ENCODE data around the gene PEAR1. TPM values are rescaled to one million over a fixed set of nuclear protein-coding genes. Genes with fewer than 3 reads are reported as not detected.

PEAR1 gene
- total RNA-seq, 3 donors from 2014 or later = 4.0 to 15.1 (median 6.2) TPM

DNA sequence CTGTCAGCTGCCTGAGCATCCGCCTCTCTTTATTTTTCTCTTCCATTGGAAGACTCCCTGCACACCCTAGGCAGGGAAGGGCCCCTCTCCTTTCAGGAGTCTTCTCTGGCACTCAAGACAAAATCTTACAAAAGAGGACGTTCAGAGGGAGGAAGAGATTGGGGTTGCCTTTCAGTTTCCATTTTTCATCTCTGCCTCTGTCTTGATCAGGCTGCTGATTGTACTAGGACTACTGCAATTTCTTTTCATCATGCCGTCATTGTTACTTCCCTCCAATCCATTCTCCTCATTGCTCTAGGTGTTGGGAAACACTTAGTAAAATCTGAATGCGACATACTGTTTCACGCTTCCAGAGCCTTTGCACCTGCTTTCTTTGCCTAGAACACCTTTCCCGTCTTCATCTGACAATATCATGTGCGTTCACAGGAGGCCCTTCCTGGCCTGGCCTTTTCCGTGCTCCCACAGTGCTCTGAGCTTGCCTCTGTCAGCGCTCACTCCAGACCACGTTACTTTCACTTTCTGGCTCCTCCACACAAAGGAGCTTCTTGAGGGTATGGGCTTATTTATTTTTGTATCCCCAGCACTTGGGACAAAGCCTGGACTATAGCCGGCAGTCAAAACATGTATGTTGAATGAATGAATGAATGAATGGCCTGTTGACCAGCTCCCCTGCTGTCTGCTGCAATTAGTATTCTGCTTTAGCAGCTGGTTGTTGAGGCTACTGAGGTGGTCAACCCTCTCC lies 37.9 kb downstream of the PEAR1 start:
- Histone ChIP-seq H3K4me3 (peak overlapping the region in 1 of 3 donors; percentile 26), H3K4me1 (no peaks in the 10 kb centered on the region), H3K36me3 (no peaks in the 10 kb centered on the region), H3K27ac (no peak overlapping the region), H3K27me3 (peaks cover 0 to 17% of the 10 kb centered on the region in 2 donors), H3K9me3 (no peaks in the 10 kb centered on the region)
- TF ChIP-seq, protein P1, sequence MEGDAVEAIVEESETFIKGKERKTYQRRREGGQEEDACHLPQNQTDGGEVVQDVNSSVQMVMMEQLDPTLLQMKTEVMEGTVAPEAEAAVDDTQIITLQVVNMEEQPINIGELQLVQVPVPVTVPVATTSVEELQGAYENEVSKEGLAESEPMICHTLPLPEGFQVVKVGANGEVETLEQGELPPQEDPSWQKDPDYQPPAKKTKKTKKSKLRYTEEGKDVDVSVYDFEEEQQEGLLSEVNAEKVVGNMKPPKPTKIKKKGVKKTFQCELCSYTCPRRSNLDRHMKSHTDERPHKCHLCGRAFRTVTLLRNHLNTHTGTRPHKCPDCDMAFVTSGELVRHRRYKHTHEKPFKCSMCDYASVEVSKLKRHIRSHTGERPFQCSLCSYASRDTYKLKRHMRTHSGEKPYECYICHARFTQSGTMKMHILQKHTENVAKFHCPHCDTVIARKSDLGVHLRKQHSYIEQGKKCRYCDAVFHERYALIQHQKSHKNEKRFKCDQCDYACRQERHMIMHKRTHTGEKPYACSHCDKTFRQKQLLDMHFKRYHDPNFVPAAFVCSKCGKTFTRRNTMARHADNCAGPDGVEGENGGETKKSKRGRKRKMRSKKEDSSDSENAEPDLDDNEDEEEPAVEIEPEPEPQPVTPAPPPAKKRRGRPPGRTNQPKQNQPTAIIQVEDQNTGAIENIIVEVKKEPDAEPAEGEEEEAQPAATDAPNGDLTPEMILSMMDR (IDR thresholded peaks at IDR 0.05) = no peak
- no peak for DNase-seq (ENCODE audit: low spot score in 2 of 2)
- intact Hi-C loops (cut with DNase I; ENCODE audit: low total_unique reads) = no loop called here

DNA sequence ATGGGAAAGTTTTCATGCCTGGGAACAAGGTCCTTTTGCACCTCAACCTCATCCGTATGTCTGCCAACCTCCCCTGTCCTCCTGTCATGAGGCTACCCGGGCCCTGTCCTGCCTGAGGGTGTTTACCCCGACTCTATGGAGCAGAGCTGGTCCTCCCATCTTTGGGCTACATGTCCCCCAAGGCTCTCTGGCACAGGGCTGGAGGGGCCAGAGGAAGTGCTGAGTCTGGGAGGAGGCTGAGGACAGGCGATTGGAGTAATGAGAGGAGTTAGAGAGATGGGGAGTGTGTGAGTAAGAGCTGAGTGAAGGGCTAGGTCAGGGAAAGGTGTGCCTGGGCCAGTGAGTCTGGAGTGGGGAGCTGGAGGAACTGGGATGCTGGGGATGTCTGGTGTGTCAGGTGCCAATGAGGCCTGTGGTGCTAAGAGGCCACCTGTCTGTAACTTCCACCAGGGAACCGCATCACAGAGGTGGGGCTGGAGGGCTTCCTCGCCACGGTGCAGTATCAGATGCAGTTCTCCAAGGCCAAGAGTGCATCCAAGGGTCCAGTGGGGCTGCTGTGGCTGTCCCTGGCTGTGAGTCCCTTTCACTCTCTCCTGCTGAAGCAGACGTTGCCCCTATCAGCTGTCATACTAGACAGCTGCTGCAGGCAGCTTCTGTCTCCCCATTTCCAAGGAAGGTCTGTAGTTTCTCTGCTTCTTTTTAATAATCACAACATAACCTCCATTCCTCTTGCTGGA lies 38.6 kb downstream of the PEAR1 start:
- DNase-seq (ENCODE audit: low spot score in 2 of 2) = no peak
- Histone ChIP-seq H3K9me3 (no peaks in the 10 kb centered on the region), H3K4me3 (peak overlapping the region in 1 of 3 donors; percentile 26), H3K27ac (no peak overlapping the region), H3K4me1 (no peaks in the 10 kb centered on the region), H3K36me3 (no peaks in the 10 kb centered on the region), H3K27me3 (peaks cover 0 to 14% of the 10 kb centered on the region in 2 donors)
- intact Hi-C loops (cut with DNase I; ENCODE audit: low total_unique reads) = no loop called here
- TF ChIP-seq, protein P1 (IDR thresholded peaks at IDR 0.05) = no peak
- TF ChIP-seq POLR2A (IDR thresholded peaks at IDR 0.05) (no peak), POLR2AphosphoS5 (IDR thresholded peaks at IDR 0.05) (no peak)

DNA sequence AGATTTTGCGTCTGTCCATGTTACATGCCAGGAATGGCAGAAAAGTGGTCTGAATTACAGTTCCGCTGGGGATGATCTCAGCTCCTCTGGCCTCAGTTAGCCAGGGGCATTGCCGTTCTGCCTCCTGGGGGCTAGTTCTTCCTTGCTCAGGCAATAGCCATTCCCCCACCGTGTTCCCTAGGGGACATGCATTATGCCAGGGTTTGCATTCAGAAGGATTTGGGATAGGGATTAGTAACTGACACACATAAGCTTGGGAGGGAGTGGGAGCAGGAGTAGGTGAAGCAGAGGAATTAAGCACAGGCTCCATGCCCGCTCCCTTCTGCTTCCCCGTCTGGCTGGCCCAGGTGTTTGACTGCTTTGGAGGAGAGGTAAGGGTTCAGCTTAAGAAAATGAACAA lies 39.6 kb downstream of the PEAR1 start:
- TF ChIP-seq, protein P1 (IDR thresholded peaks at IDR 0.05) = no peak
- TF ChIP-seq POLR2A (IDR thresholded peaks at IDR 0.05) (no peak), POLR2AphosphoS5 (IDR thresholded peaks at IDR 0.05) (no peak)
- intact Hi-C loops (cut with DNase I; ENCODE audit: low total_unique reads) = no loop called here
- DNase-seq (ENCODE audit: low spot score in 2 of 2) = no peak
- no peaks in the 10 kb centered on the region for H3K9me3 ChIP-seq
- no peaks in the 10 kb centered on the region for H3K4me1 ChIP-seq
- H3K36me3 ChIP-seq = no peaks in the 10 kb centered on the region
- peaks cover 0 to 10% of the 10 kb centered on the region in 2 donors for H3K27me3 ChIP-seq
- H3K4me3 ChIP-seq = no peak overlapping the region
- no peak overlapping the region for H3K27ac ChIP-seq

DNA sequence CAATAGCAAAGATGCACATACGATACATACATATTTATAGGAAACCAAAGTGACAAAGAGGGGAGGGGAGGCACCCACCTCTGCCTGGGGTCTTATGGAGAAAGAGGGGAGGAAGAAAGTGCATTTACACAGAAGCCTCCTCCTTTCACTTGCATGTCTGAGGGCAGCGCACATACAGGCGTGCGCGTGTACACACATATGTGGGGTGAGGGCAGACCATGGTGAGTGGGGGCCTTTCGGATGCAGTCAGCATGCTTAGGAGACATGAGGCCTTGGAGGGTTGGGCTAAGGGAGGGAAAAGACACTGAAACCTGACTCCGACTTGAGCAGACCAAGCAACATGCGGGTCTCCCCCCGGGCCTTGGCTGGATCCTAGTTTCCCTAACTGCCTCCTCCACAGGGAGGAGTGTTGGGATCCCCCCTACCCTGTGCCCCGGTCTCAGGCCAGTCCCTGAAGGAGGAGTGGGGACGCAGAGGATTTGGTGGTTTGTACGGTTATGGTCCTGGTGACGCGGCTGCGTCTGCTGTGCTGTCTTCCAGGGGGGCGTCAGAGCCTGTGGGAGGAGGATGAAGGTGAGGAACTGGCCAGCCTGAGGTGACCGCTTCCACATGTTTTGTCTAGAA lies 42.1 kb downstream of the PEAR1 start:
- H3K9me3 ChIP-seq = no peaks in the 10 kb centered on the region
- TF ChIP-seq POLR2A (IDR thresholded peaks at IDR 0.05) (no peak), POLR2AphosphoS5 (IDR thresholded peaks at IDR 0.05) (no peak)
- TF ChIP-seq, protein P1 (IDR thresholded peaks at IDR 0.05) = no peak
- H3K4me3 ChIP-seq = no peak overlapping the region
- no peak overlapping the region for H3K27ac ChIP-seq
- no peaks in the 10 kb centered on the region for H3K36me3 ChIP-seq
- H3K27me3 ChIP-seq = no peaks in the 10 kb centered on the region
- no peak for DNase-seq (ENCODE audit: low spot score in 2 of 2)
- H3K4me1 ChIP-seq = no peaks in the 10 kb centered on the region
- intact Hi-C loops (cut with DNase I; ENCODE audit: low total_unique reads) = no loop called here

DNA sequence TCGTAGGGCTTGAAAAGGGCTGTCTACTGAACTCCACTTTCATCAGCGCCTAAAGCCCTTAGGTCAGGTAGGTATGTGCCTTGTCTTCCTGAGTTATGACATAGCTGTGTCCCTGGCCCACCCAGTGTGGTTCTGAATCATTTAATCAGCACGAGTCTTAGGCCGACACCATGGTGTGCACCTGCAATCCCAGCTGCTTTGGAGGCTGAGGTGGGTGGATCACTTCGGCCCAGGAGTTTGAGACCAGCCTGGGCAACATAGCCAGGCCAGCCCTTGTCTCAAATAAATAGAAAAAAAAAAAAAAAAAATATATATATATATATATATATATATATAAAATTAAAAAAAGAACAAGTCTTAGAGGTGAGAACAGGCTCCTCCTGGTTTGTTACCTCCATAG lies 42.7 kb downstream of the PEAR1 start:
- Histone ChIP-seq H3K4me3 (no peak overlapping the region), H3K27me3 (no peaks in the 10 kb centered on the region), H3K4me1 (no peaks in the 10 kb centered on the region), H3K27ac (no peak overlapping the region), H3K36me3 (no peaks in the 10 kb centered on the region), H3K9me3 (no peaks in the 10 kb centered on the region)
- intact Hi-C loops (cut with DNase I; ENCODE audit: low total_unique reads) = no loop called here
- TF ChIP-seq, protein P1 (IDR thresholded peaks at IDR 0.05) = no peak
- TF ChIP-seq POLR2AphosphoS5 (IDR thresholded peaks at IDR 0.05) = no peak
- DNase-seq (ENCODE audit: low spot score in 2 of 2) = no peak
